Measurements from ENCODE around the gene ZFYVE9. TPM values are rescaled to one million over a fixed set of nuclear protein-coding genes. Genes with fewer than 3 reads are reported as not detected.

The ZFYVE9 gene
- polyA plus RNA-seq, 1 experiment: 9.8 TPM

GRCh38 chr1:52111492-52111891 is 30.4 kb upstream of the ZFYVE9 start:
- DNase-seq (ENCODE audit: low read depth): no peak
- ChIA-PET CTCF (interaction anchor here (2.2 kb wide), 1 partner anchor 15 kb away, joined by 8 read pairs; no protein-coding TSS in a partner anchor), POLR2A (interaction anchor here (0.6 kb wide), 1 partner anchor 241 kb away, joined by 3 read pairs; no protein-coding TSS in a partner anchor)
- TF ChIP-seq, protein P1, sequence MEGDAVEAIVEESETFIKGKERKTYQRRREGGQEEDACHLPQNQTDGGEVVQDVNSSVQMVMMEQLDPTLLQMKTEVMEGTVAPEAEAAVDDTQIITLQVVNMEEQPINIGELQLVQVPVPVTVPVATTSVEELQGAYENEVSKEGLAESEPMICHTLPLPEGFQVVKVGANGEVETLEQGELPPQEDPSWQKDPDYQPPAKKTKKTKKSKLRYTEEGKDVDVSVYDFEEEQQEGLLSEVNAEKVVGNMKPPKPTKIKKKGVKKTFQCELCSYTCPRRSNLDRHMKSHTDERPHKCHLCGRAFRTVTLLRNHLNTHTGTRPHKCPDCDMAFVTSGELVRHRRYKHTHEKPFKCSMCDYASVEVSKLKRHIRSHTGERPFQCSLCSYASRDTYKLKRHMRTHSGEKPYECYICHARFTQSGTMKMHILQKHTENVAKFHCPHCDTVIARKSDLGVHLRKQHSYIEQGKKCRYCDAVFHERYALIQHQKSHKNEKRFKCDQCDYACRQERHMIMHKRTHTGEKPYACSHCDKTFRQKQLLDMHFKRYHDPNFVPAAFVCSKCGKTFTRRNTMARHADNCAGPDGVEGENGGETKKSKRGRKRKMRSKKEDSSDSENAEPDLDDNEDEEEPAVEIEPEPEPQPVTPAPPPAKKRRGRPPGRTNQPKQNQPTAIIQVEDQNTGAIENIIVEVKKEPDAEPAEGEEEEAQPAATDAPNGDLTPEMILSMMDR (IDR thresholded peaks at IDR 0.05; ENCODE audit: insufficient read depth, low read depth, low read length): no peak
- Histone ChIP-seq H3K36me3 (ENCODE audit: control insufficient read depth, insufficient read depth, low read length) (no peaks in the 10 kb centered on the region), H3K4me3 (ENCODE audit: low read depth, low read length) (no peak overlapping the region), H3K27me3 (ENCODE audit: control insufficient read depth, insufficient read depth, low read length) (no peaks in the 10 kb centered on the region)

DNA sequence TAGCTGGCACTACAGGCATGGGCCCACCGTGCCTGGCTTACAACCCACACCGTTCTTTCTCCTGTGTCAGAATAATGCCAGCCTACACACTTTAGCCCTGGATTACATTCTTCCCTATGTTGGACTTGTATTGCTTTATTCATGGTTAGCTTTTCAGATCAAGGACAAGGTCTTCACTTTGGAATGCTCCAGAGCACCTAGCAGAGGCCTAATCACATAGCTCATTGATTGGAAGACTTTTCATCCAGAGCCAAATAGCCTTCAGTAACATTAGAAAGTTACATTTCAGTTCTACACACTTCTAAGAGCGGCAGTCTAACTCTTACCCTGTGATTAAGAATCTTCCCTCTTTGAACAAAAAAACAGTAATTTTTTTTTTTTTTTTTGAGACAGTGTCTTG is 29.4 kb upstream of the ZFYVE9 start:
- TF ChIP-seq, protein P1 (IDR thresholded peaks at IDR 0.05; ENCODE audit: insufficient read depth, low read depth, low read length): no peak
- no peak for DNase-seq (ENCODE audit: low read depth)
- CTCF ChIA-PET: interaction anchor here (2.2 kb wide), 1 partner anchor 14 kb away, joined by 8 read pairs; no protein-coding TSS in a partner anchor
- Histone ChIP-seq H3K27me3 (ENCODE audit: control insufficient read depth, insufficient read depth, low read length) (no peaks in the 10 kb centered on the region), H3K36me3 (ENCODE audit: control insufficient read depth, insufficient read depth, low read length) (no peaks in the 10 kb centered on the region), H3K4me3 (ENCODE audit: low read depth, low read length) (no peak overlapping the region)
- POLR2A ChIA-PET: no interaction called here

- Histone ChIP-seq H3K4me3 (ENCODE audit: low read depth, low read length) (no peak overlapping the region), H3K36me3 (ENCODE audit: control insufficient read depth, insufficient read depth, low read length) (no peaks in the 10 kb centered on the region), H3K27me3 (ENCODE audit: control insufficient read depth, insufficient read depth, low read length) (no peaks in the 10 kb centered on the region; the same call in 1 of the 2 replicates)
- ChIA-PET CTCF (interaction anchor here (0.8 to 1.0 kb wide), 2 partner anchors 10 to 231 kb away, joined by 3 to 4 read pairs; no protein-coding TSS in a partner anchor), POLR2A (interaction anchor here (0.6 kb wide), 1 partner anchor 228 kb away, joined by 4 read pairs; no protein-coding TSS in a partner anchor)
- TF ChIP-seq, protein P1 (IDR thresholded peaks at IDR 0.05; ENCODE audit: insufficient read depth, low read depth, low read length): no peak
- DNase-seq (ENCODE audit: low read depth): no peak
These were observed 22.4 kb upstream of the ZFYVE9 start for GRCh38 chr1:52119301-52120079.

GRCh38 chr1:52122384-52122783 is 19.5 kb upstream of the ZFYVE9 start:
- TF ChIP-seq, protein P1 (IDR thresholded peaks at IDR 0.05; ENCODE audit: insufficient read depth, low read depth, low read length): no peak
- Histone ChIP-seq H3K27me3 (ENCODE audit: control insufficient read depth, insufficient read depth, low read length) (no peaks in the 10 kb centered on the region; the same call in 1 of the 2 replicates), H3K4me3 (ENCODE audit: low read depth, low read length) (no peak overlapping the region), H3K36me3 (ENCODE audit: control insufficient read depth, insufficient read depth, low read length) (no peaks in the 10 kb centered on the region)
- ChIA-PET POLR2A (no interaction called here), CTCF (interaction anchor here (0.6 to 1.3 kb wide), 4 partner anchors 10 to 187 kb away, joined by 4 read pairs; no protein-coding TSS in a partner anchor)
- DNase-seq (ENCODE audit: low read depth): no peak

- Histone ChIP-seq H3K27me3 (ENCODE audit: control insufficient read depth, insufficient read depth, low read length) (no peaks in the 10 kb centered on the region; the same call in 1 of the 2 replicates), H3K36me3 (ENCODE audit: control insufficient read depth, insufficient read depth, low read length) (no peaks in the 10 kb centered on the region), H3K4me3 (ENCODE audit: low read depth, low read length) (no peak overlapping the region)
- CTCF ChIA-PET: interaction anchor here (0.8 to 1.2 kb wide), 2 partner anchors 19 to 173 kb away, joined by 3 to 6 read pairs; no protein-coding TSS in a partner anchor
- POLR2A ChIA-PET: no interaction called here
- no peak for DNase-seq (ENCODE audit: low read depth)
- TF ChIP-seq, protein P1 (IDR thresholded peaks at IDR 0.05; ENCODE audit: insufficient read depth, low read depth, low read length): no peak
These were observed 18.3 kb upstream of the ZFYVE9 start for GRCh38 chr1:52123622-52124021.

All from BJ (cell line).